GM12873 (cell line): ENCODE measurements around the gene CREB3L2.
A peak's percentile ranks its signal among the peaks of the same experiment; 100 is the strongest.

Experiments used
- CTCF ChIP-seq: IDR thresholded peaks from 2 replicates; pipeline ENCODE4 v1.5.1; 2012; ENCODE audit warnings: low read depth, mild to moderate bottlenecking, moderate library complexity, low read length, control low read depth; ENCODE audit not compliant: insufficient read depth; ENCODE audit errors: missing control alignments

Gene CREB3L2

GRCh38 chr7:137908106-137908505 lies 93.8 kb downstream of the CREB3L2 start:
- TF ChIP-seq CTCF, result no peak

DNA sequence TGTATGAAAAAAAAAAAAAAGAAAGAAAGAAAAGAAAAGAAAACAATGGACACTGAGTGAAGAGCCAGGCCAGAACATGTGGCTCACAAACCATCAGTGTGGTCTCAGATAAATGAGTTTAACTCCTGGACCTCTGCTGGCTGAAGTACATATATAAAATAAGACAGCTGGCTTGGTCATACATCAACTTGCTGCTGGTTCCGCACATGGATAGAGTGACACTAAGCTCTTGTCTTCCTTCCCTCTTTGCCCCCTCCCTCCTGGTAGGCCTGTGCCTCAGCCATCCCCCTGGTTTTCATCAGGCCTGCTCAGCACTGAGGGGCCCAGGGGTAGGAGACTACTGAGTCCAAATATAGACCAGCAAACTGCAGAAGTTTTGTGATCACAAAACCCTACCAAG lies 97.1 kb downstream of the CREB3L2 start:
- no peak for TF ChIP-seq CTCF

DNA sequence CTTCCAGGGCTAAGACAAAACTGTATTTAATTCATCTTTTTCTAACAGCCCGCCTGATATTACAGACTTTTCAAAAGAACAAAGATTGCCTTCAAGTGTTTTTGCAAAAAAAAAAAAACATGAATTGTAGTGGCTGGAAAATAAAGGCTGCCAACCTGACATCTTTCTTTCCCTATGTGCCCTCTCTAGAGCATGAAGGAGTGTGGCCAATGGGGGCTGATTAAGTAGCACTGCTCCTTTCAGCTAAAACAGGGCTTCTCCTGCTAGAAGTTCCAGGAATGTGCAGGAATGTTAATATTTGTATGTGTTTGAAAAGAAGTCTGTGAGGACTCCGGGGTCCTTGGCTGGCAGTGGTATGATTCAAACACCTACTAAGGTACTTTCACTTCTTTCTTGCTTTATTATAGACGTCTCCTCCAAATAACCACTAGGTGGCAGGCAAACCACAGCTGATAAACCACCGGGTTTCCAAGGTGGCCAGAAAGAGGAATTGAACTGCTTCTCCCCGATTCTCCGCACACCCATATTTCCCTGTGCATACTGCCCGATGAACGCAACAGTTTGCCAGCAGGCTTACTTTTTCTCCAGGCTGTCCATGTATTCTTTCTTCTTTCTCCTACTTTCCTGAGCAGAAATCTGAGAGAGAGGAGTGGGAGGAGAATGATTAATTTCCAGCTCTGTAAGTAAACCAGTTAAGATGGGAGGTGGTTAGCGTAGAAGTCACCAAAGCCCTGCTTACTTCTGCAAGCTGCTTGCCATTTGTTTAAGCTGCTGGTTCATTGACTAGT lies 98.3 kb downstream of the CREB3L2 start:
- TF ChIP-seq CTCF, result peak; percentile 74

- no peak for TF ChIP-seq CTCF
Observed at GRCh38 chr7:137900137-137900536, 101.7 kb downstream of the CREB3L2 start.

DNA sequence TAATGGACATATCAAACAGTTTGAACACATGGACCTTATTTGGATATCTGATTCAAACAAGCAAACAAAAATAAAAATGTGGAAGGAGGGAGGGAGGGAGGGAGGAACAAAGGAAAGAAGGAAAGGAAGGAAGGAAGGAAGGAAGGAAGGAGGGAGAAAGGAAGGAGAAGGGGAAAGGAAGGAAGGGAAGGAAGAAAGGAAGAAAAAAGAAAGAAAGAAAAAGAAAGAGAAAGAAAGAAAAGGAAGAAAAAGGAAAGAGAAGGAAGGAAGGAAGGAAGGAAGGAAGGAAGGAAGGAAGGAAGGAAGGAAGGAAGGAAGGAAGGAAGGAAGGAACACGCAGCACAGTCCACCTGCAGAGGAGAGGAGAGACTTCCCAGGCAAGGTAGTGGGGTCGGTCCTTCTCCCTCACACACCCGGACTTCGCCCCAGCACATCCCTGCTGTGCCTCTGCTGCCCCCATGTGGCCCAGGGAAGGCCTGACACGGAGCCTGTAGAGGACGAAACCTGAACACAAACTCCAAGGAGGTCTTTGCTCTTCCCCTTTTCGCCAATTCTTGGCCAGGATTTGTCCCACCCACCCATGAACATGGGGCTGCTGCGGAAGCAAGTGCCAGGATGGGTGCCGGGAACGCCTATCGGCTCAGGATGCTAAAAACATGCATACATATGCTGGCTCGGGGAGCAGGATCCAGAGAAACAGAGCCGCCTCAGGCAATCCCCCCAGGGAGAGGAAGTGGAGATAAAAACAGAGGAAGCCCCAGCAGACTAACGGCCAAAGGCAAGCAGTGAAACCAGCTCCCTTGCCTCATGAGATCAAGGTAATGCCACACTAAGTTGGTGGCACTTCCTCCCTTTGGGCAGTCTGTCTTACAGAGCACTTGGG lies 102.8 kb downstream of the CREB3L2 start:
- TF ChIP-seq CTCF, result peak; percentile 99

DNA sequence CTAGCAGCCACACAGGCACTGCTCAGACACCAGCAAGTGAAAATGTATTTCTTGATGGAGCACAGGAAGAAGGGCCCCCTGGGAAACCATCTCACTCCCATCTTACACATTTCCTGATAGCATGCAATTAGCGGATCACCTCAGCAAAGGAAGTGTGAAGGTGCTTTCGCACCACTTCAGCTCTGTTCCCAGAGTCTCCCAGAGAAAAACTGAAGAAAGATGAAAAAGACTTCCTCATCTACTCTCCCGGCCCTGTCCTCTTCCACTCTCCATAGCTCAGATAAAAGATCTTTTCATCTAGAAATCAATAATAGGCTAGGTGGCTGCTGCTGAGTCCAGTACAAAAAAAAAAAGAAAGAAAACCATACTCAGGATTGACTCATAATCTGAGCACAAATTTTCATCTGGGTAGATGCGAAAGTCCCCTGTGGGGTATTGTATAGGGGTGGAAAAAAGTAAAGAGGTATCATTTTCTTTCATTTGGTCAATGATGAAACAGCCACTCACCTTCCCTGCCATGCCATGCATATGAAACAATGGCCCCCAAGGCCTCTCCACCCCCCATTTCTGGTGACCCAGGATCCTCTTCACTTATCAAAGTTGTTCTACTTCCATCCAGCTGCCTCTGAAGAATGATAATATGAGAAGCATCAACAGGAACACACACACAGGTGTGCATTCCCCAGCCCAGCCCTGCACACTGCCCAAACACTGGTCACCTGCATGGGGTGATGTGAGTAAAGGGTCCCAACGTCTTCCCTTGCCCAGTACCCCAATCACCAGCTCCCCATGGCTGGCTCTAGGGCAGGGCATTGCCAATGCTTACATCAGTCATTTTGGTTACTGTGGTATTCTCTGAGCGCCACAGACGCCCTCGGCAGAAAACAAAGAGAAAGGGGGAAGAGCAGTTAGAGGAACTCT lies 106.3 kb downstream of the CREB3L2 start:
- no peak for TF ChIP-seq CTCF
